Astrocyte (in vitro differentiated cells and primary cell): ENCODE data around the gene RNF144A.

ENCODE experiments used
- EZH2 ChIP-seq: IDR thresholded peaks from 2 replicates; pipeline ENCODE4 v1.6.1; 2012; ENCODE audit warnings: mild to moderate bottlenecking, low read length, inconsistent platforms; ENCODE audit not compliant: insufficient read depth
- TF ChIP-seq, protein P1 (sequence below): IDR thresholded peaks from 2 replicates; pipeline ENCODE4 v1.5.1; 2011; ENCODE audit warnings: low read depth, mild to moderate bottlenecking, inconsistent platforms, low read length, moderate library complexity; ENCODE audit not compliant: insufficient read depth

DNA sequence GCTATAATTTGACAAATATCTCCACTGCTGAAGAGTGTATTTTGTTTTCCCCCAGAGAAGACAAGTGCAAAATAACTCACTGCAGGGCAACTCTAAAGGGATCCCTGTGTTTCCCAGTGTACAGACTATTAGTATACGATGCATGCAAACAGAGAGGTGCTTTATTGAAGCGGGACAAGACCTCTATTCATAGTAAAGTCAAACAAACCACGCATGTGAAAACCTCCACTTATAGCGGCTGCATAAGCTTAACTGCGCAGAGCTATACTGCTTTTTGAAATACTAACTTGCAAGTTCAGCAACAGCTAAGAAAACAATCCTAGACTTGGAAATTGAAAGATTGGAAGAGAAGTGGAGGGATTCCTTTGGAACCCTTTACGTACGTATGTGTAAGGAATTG is 15.6 kb downstream of the RNF144A start:
- TF ChIP-seq, protein P1, sequence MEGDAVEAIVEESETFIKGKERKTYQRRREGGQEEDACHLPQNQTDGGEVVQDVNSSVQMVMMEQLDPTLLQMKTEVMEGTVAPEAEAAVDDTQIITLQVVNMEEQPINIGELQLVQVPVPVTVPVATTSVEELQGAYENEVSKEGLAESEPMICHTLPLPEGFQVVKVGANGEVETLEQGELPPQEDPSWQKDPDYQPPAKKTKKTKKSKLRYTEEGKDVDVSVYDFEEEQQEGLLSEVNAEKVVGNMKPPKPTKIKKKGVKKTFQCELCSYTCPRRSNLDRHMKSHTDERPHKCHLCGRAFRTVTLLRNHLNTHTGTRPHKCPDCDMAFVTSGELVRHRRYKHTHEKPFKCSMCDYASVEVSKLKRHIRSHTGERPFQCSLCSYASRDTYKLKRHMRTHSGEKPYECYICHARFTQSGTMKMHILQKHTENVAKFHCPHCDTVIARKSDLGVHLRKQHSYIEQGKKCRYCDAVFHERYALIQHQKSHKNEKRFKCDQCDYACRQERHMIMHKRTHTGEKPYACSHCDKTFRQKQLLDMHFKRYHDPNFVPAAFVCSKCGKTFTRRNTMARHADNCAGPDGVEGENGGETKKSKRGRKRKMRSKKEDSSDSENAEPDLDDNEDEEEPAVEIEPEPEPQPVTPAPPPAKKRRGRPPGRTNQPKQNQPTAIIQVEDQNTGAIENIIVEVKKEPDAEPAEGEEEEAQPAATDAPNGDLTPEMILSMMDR = no peak
- TF ChIP-seq EZH2 = no peak
